ENCODE measurements around the gene PDE4A. TPM values are rescaled to one million over a fixed set of nuclear protein-coding genes. Genes with fewer than 3 reads are reported as not detected.

Gene PDE4A
- total and polyA plus RNA-seq, 2 of the 13 experiments (the other 11 are each of a cell fraction or from before 2014, with no cell fraction given) = 1.1 to 4.1 TPM

- TF ChIP-seq MXD1 (CRISPR knock-in tag; IDR thresholded peaks at IDR 0.05) = no peak
- no peak for TF ChIP-seq ZNF468 (CRISPR knock-in tag; IDR thresholded peaks at IDR 0.05)
- TF ChIP-seq, protein P1, sequence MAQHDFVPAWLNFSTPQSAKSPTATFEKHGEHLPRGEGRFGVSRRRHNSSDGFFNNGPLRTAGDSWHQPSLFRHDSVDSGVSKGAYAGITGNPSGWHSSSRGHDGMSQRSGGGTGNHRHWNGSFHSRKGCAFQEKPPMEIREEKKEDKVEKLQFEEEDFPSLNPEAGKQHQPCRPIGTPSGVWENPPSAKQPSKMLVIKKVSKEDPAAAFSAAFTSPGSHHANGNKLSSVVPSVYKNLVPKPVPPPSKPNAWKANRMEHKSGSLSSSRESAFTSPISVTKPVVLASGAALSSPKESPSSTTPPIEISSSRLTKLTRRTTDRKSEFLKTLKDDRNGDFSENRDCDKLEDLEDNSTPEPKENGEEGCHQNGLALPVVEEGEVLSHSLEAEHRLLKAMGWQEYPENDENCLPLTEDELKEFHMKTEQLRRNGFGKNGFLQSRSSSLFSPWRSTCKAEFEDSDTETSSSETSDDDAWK (CRISPR knock-in tag; IDR thresholded peaks at IDR 0.05) = no peak
- TF ChIP-seq KLF11 (CRISPR knock-in tag; IDR thresholded peaks at IDR 0.05) = no peak
- peak; percentile 92 for TF ChIP-seq ZNF30 (CRISPR knock-in tag; IDR thresholded peaks at IDR 0.05)
- TF ChIP-seq PLSCR1 (CRISPR knock-in tag; IDR thresholded peaks at IDR 0.05; ENCODE audit: borderline replicate concordance) = 0 out of 2 replicates have a peak, but pooled peaks have one; percentile 15
- no peak; the same call in none of the 2 replicates for TF ChIP-seq ZBTB7B (CRISPR knock-in tag; IDR thresholded peaks at IDR 0.05)
- no peak for TF ChIP-seq PTBP1 (IDR thresholded peaks at IDR 0.05; ENCODE audit: low read depth, low read length, poor library complexity, severe bottlenecking)
- TF ChIP-seq ZNF142 (CRISPR knock-in tag; IDR thresholded peaks at IDR 0.05) = no peak; the same call in 1 of the 2 replicates
- no peak for TF ChIP-seq ZNF670 (CRISPR knock-in tag; IDR thresholded peaks at IDR 0.05; ENCODE audit: borderline replicate concordance)
- TF ChIP-seq MYC (CRISPR knock-in tag; IDR thresholded peaks at IDR 0.05; ENCODE audit: borderline replicate concordance) = peak; percentile 7; the same call in 1 of the 2 replicates
- peak; percentile 51; the same call in 1 of the 2 replicates for TF ChIP-seq KDM4B (CRISPR knock-in tag; IDR thresholded peaks at IDR 0.05)
- no peak; the same call in none of the 2 replicates for TF ChIP-seq ZMAT3 (CRISPR knock-in tag; conservative IDR thresholded peaks at IDR 0.05)
- no peak; the same call in 1 of the 2 replicates for TF ChIP-seq ZNF850 (CRISPR knock-in tag; conservative IDR thresholded peaks at IDR 0.05)
- no peak for TF ChIP-seq MAFF (IDR thresholded peaks at IDR 0.05; ENCODE audit: low read depth, low read length)
- TF ChIP-seq RBM39 (IDR thresholded peaks at IDR 0.05; ENCODE audit: low read depth, low read length, poor library complexity, severe bottlenecking) = no peak
- peak; percentile 7; the same call in 1 of the 2 replicates for TF ChIP-seq ZGPAT (CRISPR knock-in tag; IDR thresholded peaks at IDR 0.05)
- peak; percentile 50; the same call in 1 of the 2 replicates for TF ChIP-seq ZNF225 (CRISPR knock-in tag; IDR thresholded peaks at IDR 0.05)
Measured at GRCh38 chr19:10503002-10503789, 82.9 kb downstream of the PDE4A start, which contains the start of gene KEAP1 (continued).
